Panc1 (cell line): ENCODE results near the gene TNS4. TPM values are rescaled to one million over a fixed set of nuclear protein-coding genes. Genes with fewer than 3 reads are reported as not detected.

ENCODE experiments used
- ATAC-seq: fragments of 200-7000 bp; cut with Tn5 transposase; 2 replicates; pipeline ENCODE4 v1.9.1; 2020; ENCODE audit warnings: mild to moderate bottlenecking, moderate library complexity
- BruUV-seq: library from RNA; stranded (reverse); fragments of 400-500 nt; replicated peaks from 2 replicates; lab custom pipeline; 2021; lab: Mats Ljungman, UMichigan
- CTCF ChIA-PET: fragments of 300-600 bp; sonication (Branson Sonifier 250); formaldehyde crosslinking; loops from one replicate; lab custom pipeline; 2022; ENCODE audit warnings: antibody characterized with exemption; lab: Charles Lee
- POLR2A ChIA-PET: fragments of 300-600 bp; sonication (Branson Sonifier 250); formaldehyde crosslinking; loops from one replicate; lab custom pipeline; 2022; ENCODE audit warnings: antibody characterized with exemption; lab: Charles Lee
- DNase-seq: peaks from one replicate; pipeline ENCODE4 v3.0.0-alpha.2; 2010; ENCODE audit warnings: low read depth, low spot score
- H3K27ac ChIP-seq: 2 replicates; pipeline ENCODE4 v1.5.1; 2011; ENCODE audit warnings: mild to moderate bottlenecking, low read length, inconsistent platforms
- H3K27me3 ChIP-seq: fragments of 200-500 bp; sonication (Bioruptor generic); 2 replicates; pipeline ENCODE4 v1.6.0; 2014; ENCODE audit warnings: low read length, inconsistent platforms; ENCODE audit not compliant: control insufficient read depth, insufficient read depth
- H3K36me3 ChIP-seq: fragments of 200-500 bp; sonication (Bioruptor generic); 2 replicates; pipeline ENCODE4 v1.5.1; 2014; ENCODE audit warnings: inconsistent platforms, mild to moderate bottlenecking, low read length, moderate library complexity; ENCODE audit not compliant: control insufficient read depth, insufficient read depth
- H3K4me1 ChIP-seq: 2 replicates; pipeline ENCODE4 v1.5.1; 2011; ENCODE audit warnings: inconsistent platforms, mild to moderate bottlenecking, low read length, moderate library complexity; ENCODE audit not compliant: control insufficient read depth, insufficient read depth
- H3K4me3 ChIP-seq, 2 experiments: 2 replicates each; pipeline ENCODE4 v1.5.1; 2011 to 2012; ENCODE audit warnings: low read depth in 2 of 2, low read length in 2 of 2, mild to moderate bottlenecking in 2 of 2, inconsistent platforms in 1 of 2, moderate library complexity in 1 of 2
- H3K9me3 ChIP-seq: fragments of 200-500 bp; sonication (Bioruptor generic); 2 replicates; pipeline ENCODE4 v1.5.1; 2014; ENCODE audit warnings: low read depth, mild to moderate bottlenecking, inconsistent platforms, low read length, moderate library complexity; ENCODE audit not compliant: control insufficient read depth, insufficient read depth
- CTCF ChIP-seq: fragments of 450-650 bp; IDR thresholded peaks from 2 replicates; pipeline ENCODE4 v1.5.1; 2017; ENCODE audit warnings: mild to moderate bottlenecking
- POLR2AphosphoS5 ChIP-seq: IDR thresholded peaks from 2 replicates; pipeline ENCODE4 v1.6.1; 2012; ENCODE audit warnings: mild to moderate bottlenecking, low read depth, low read length, moderate library complexity
- REST ChIP-seq, 2 experiments: IDR thresholded peaks; 2 replicates each; pipeline ENCODE4 v1.6.1; 2011 to 2012; ENCODE audit warnings: low read depth in 2 of 2, control low read depth in 1 of 2, low read length in 1 of 2, mild to moderate bottlenecking in 1 of 2, moderate library complexity in 1 of 2; ENCODE audit not compliant: insufficient read depth in 1 of 2
- SIN3A ChIP-seq: IDR thresholded peaks from 2 replicates; pipeline ENCODE4 v1.6.1; 2012; ENCODE audit warnings: low read depth, mild to moderate bottlenecking, low read length, moderate library complexity, borderline replicate concordance; ENCODE audit not compliant: insufficient read depth
- TCF7L2 ChIP-seq: IDR thresholded peaks from 2 replicates; pipeline ENCODE4 v1.6.1; 2011; ENCODE audit warnings: mild to moderate bottlenecking, low read depth, low read length, inconsistent platforms
- in situ Hi-C: cut with HindIII; loops from 2 replicates; pipeline ENCODE4 v1.10.0; 2016; ENCODE audit warnings: low sequenced_read_pairs, low pct_unique_long_range_greater_than_20kb
- intact Hi-C: fragments of 100-400 bp; cut with micrococcal nuclease; formaldehyde crosslinking; loops from one replicate; pipeline ENCODE4 v1.10.0; 2022; ENCODE audit not compliant: unreplicated experiment
- total RNA-seq: library from RNA; stranded (reverse); gene quantifications from one replicate; pipeline ENCODE4 v1.2.1, GENCODE V29; 2021; ENCODE audit not compliant: unreplicated experiment

The TNS4 gene
- total RNA-seq, 1 experiment from 2014 or later: not detected

- Histone ChIP-seq H3K4me3 (no peak overlapping the region), H3K9me3 (no peaks in the 10 kb centered on the region), H3K36me3 (no peaks in the 10 kb centered on the region), H3K4me1 (no peaks in the 10 kb centered on the region), H3K27ac (no peak overlapping the region), H3K27me3 (no peaks in the 10 kb centered on the region)
- CTCF ChIA-PET: interaction anchor here (0.5 to 3.5 kb wide), 6 partner anchors 20 to 169 kb away, joined by 3 to 24 read pairs (median 8); partner anchors contain the start of gene IGFBP4
- TF ChIP-seq TCF7L2: no peak
- no peak for TF ChIP-seq POLR2AphosphoS5
- no peak for TF ChIP-seq CTCF
- no peak for TF ChIP-seq REST (IDR thresholded peaks at IDR 0.05; ENCODE audit: insufficient read depth in 1 of 2, low read depth in 2 of 2, low read length in 1 of 2)
- no peak for TF ChIP-seq SIN3A
- intact Hi-C loops: loop anchor here (5.0 kb wide), 1 partner anchor 174 kb away; no protein-coding TSS in a partner anchor
- ATAC-seq (no peak), DNase-seq (no peak)
- BruUV-seq: no TSS peak
- in situ Hi-C loops: loop anchor here (5.0 kb wide), 1 partner anchor 34 kb away; no protein-coding TSS in a partner anchor
- POLR2A ChIA-PET: no interaction called here
Measured at GRCh38 chr17:40531051-40531991, 29.9 kb upstream of the TNS4 start.

- ATAC-seq (no peak), DNase-seq (no peak)
- H3K9me3 ChIP-seq: no peaks in the 10 kb centered on the region
- H3K4me3 ChIP-seq: no peak overlapping the region
- H3K27me3 ChIP-seq: peaks cover 3% of the 10 kb centered on the region; the same call in 1 of the 2 replicates
- ChIA-PET POLR2A (no interaction called here), CTCF (no interaction called here)
- intact Hi-C loops: loop anchor here (5.0 kb wide), 1 partner anchor 173 kb away; no protein-coding TSS in a partner anchor
- H3K36me3 ChIP-seq: no peaks in the 10 kb centered on the region
- H3K27ac ChIP-seq: no peak overlapping the region
- BruUV-seq: no TSS peak
- TF ChIP-seq CTCF (no peak), REST (IDR thresholded peaks at IDR 0.05; ENCODE audit: insufficient read depth in 1 of 2, low read depth in 2 of 2, low read length in 1 of 2) (no peak), POLR2AphosphoS5 (no peak), SIN3A (no peak), TCF7L2 (no peak)
- in situ Hi-C loops: loop anchor here (5.0 kb wide), 1 partner anchor 33 kb away; no protein-coding TSS in a partner anchor
- H3K4me1 ChIP-seq: no peaks in the 10 kb centered on the region
Measured at GRCh38 chr17:40530531-40530994, 29.1 kb upstream of the TNS4 start.
